Measurements from ENCODE around the gene GYS2.
"Not testable (repeated sequence)": the region's sequence is repeated elsewhere in the genome, so short reads cannot be mapped to it uniquely, and the experiment has no call there.

The GYS2 gene

GRCh38 chr12:21600196-21600595 lies 4.5 kb downstream of the GYS2 start:
- no peak for DNase-seq (ENCODE audit: low spot score)

GRCh38 chr12:21599143-21599999 lies 5.3 kb downstream of the GYS2 start:
- no peak for DNase-seq (ENCODE audit: low spot score)

GRCh38 chr12:21598651-21599050 lies 6.0 kb downstream of the GYS2 start:
- no peak for DNase-seq (ENCODE audit: low spot score)

GRCh38 chr12:21595356-21595755 lies 9.3 kb downstream of the GYS2 start:
- not testable (repeated sequence) for DNase-seq (ENCODE audit: low spot score)

GRCh38 chr12:21585485-21585884 lies 19.2 kb downstream of the GYS2 start:
- DNase-seq (ENCODE audit: low spot score) = no peak

- not testable (repeated sequence) for DNase-seq (ENCODE audit: low spot score)
These were observed 20.1 kb downstream of the GYS2 start for GRCh38 chr12:21584403-21585182.

- DNase-seq (ENCODE audit: low spot score) = no peak
These were observed 21.1 kb downstream of the GYS2 start for GRCh38 chr12:21583587-21583986.

GRCh38 chr12:21580748-21581516 lies 23.7 kb downstream of the GYS2 start:
- no peak for DNase-seq (ENCODE audit: low spot score)

- DNase-seq (ENCODE audit: low spot score) = no peak
These were observed 27.1 kb downstream of the GYS2 start for GRCh38 chr12:21577516-21577915.

GRCh38 chr12:21576431-21576830 lies 28.2 kb downstream of the GYS2 start:
- DNase-seq (ENCODE audit: low spot score) = no peak

- DNase-seq (ENCODE audit: low spot score) = no peak
These were observed 30.8 kb downstream of the GYS2 start for GRCh38 chr12:21573733-21574358.

GRCh38 chr12:21571046-21571445 lies 33.6 kb downstream of the GYS2 start:
- no peak for DNase-seq (ENCODE audit: low spot score)

GRCh38 chr12:21568115-21568514 lies 36.5 kb downstream of the GYS2 start:
- DNase-seq (ENCODE audit: low spot score) = no peak

GRCh38 chr12:21566907-21567394 lies 37.7 kb downstream of the GYS2 start:
- no peak for DNase-seq (ENCODE audit: low spot score)

GRCh38 chr12:21566223-21566906 lies 38.3 kb downstream of the GYS2 start:
- no peak for DNase-seq (ENCODE audit: low spot score)

GRCh38 chr12:21562859-21563258 lies 41.8 kb downstream of the GYS2 start:
- no peak for DNase-seq (ENCODE audit: low spot score)

GRCh38 chr12:21561158-21561557 lies 43.5 kb downstream of the GYS2 start:
- no peak for DNase-seq (ENCODE audit: low spot score)

GRCh38 chr12:21559855-21560569 lies 44.6 kb downstream of the GYS2 start:
- no peak for DNase-seq (ENCODE audit: low spot score)

GRCh38 chr12:21558100-21558679 lies 46.5 kb downstream of the GYS2 start:
- DNase-seq (ENCODE audit: low spot score) = no peak

- DNase-seq (ENCODE audit: low spot score) = no peak
These were observed 51.3 kb downstream of the GYS2 start for GRCh38 chr12:21553329-21553675.
